Panc1 (cell line): ENCODE results near the gene YOD1.

Source experiments
- CTCF ChIP-seq: fragments of 450-650 bp; IDR thresholded peaks from 2 replicates; pipeline ENCODE4 v1.5.1; 2017; ENCODE audit warnings: mild to moderate bottlenecking
- POLR2AphosphoS5 ChIP-seq: IDR thresholded peaks from 2 replicates; pipeline ENCODE4 v1.6.1; 2012; ENCODE audit warnings: mild to moderate bottlenecking, low read depth, low read length, moderate library complexity
- SIN3A ChIP-seq: IDR thresholded peaks from 2 replicates; pipeline ENCODE4 v1.6.1; 2012; ENCODE audit warnings: low read depth, mild to moderate bottlenecking, low read length, moderate library complexity, borderline replicate concordance; ENCODE audit not compliant: insufficient read depth
- TF ChIP-seq, protein P1 (sequence below), 2 experiments: IDR thresholded peaks; 2 replicates each; pipeline ENCODE4 v1.6.1; 2011 to 2012; ENCODE audit warnings: low read depth in 2 of 2, control low read depth in 1 of 2, low read length in 1 of 2, mild to moderate bottlenecking in 1 of 2, moderate library complexity in 1 of 2; ENCODE audit not compliant: insufficient read depth in 1 of 2

GRCh38 chr1:207014728-207015127 lies 36.3 kb downstream of the YOD1 start:
- TF ChIP-seq CTCF (no peak), POLR2AphosphoS5 (no peak), SIN3A (no peak)
- TF ChIP-seq, protein P1, sequence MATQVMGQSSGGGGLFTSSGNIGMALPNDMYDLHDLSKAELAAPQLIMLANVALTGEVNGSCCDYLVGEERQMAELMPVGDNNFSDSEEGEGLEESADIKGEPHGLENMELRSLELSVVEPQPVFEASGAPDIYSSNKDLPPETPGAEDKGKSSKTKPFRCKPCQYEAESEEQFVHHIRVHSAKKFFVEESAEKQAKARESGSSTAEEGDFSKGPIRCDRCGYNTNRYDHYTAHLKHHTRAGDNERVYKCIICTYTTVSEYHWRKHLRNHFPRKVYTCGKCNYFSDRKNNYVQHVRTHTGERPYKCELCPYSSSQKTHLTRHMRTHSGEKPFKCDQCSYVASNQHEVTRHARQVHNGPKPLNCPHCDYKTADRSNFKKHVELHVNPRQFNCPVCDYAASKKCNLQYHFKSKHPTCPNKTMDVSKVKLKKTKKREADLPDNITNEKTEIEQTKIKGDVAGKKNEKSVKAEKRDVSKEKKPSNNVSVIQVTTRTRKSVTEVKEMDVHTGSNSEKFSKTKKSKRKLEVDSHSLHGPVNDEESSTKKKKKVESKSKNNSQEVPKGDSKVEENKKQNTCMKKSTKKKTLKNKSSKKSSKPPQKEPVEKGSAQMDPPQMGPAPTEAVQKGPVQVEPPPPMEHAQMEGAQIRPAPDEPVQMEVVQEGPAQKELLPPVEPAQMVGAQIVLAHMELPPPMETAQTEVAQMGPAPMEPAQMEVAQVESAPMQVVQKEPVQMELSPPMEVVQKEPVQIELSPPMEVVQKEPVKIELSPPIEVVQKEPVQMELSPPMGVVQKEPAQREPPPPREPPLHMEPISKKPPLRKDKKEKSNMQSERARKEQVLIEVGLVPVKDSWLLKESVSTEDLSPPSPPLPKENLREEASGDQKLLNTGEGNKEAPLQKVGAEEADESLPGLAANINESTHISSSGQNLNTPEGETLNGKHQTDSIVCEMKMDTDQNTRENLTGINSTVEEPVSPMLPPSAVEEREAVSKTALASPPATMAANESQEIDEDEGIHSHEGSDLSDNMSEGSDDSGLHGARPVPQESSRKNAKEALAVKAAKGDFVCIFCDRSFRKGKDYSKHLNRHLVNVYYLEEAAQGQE (IDR thresholded peaks at IDR 0.05; ENCODE audit: insufficient read depth in 1 of 2, low read depth in 2 of 2, low read length in 1 of 2), result no peak
